ENCODE measurements around the gene THOC2. TPM values are rescaled to one million over a fixed set of nuclear protein-coding genes. Genes with fewer than 3 reads are reported as not detected.
"Not testable (repeated sequence)": the region's sequence is repeated elsewhere in the genome, so short reads cannot be mapped to it uniquely, and the experiment has no call there.

Gene THOC2
- total and polyA plus RNA-seq, 4 donors, result 67.2 to 97.7 (median 78.2) TPM

DNA sequence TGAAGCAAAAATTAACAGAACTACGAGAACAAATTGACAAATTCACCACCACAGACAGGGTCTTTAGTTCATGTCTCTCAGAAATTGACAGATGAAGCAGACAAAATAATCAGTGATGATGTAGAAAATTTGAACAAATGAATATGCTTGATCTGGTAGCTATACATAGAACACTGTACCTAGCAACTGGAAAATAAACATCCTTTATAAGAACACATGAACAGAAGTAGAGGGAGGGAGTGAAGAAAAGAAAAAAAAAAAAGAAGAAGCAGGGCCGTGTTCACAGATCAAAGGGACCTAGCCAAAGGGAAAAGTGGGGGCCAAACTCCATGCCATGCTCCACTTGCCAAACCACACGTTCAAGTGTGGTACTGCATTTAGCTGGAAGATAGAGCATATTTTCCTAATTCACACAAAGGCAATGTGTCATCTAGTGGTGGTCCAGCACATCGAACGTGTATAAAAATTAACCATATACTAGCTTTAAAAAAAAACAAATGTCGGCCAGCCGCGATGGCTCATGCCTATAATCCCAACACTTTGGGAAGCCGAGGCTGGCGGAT is 5.6 kb upstream of the THOC2 start:
- Histone ChIP-seq H3K4me1 (ENCODE audit: control insufficient read depth, insufficient read depth, low read length) (no peaks in the 10 kb centered on the region), H3K4me3 (ENCODE audit: low read depth, low read length) (no peak overlapping the region), H3K27me3 (ENCODE audit: control insufficient read depth, insufficient read depth, low read length) (no peaks in the 10 kb centered on the region), H3K36me3 (ENCODE audit: control insufficient read depth, insufficient read depth, low read length) (no peaks in the 10 kb centered on the region), H3K27ac (ENCODE audit: low read depth, low read length) (no peak overlapping the region), H3K9me3 (ENCODE audit: control insufficient read depth, insufficient read depth, low read length) (no peaks in the 10 kb centered on the region)
- 94% methylated on average over 3 of the region's 10 CpGs for WGBS (ENCODE audit: insufficient coverage)
- no peak for DNase-seq (ENCODE audit: low read depth in 4 of 6, low spot score in 6 of 6)

DNA sequence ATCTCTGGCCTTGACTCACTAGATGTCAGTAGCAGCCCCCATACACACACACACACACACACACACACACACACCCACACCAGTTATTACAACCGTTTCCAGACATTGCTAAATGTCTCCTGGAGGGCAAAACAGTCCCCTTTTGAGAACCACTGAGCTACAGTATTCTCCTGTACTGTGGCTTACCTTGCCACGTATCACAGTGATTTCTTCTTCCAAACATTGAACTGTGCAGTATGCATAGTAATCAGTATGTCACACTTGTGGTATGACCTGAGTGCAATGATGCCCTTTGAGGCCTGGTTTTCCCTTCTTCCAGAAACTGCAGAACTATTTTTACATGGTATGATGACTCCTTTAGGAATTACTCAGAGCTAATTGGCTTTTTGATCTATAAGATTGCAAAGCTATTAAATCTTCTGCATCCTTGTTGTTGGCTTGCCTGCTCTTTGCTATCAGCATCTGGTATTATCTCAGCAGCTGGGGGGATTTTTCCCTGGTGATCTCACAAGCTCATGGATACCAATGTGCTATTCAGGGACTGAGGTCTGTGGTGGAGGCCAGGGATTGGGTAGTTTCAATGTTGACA is 3.6 kb upstream of the THOC2 start:
- WGBS (ENCODE audit: insufficient coverage), result 63% methylated on average over 1 of the region's 2 CpGs
- Histone ChIP-seq H3K27me3 (ENCODE audit: control insufficient read depth, insufficient read depth, low read length) (no peaks in the 10 kb centered on the region), H3K4me3 (ENCODE audit: low read depth, low read length) (no peak overlapping the region), H3K9me3 (ENCODE audit: control insufficient read depth, insufficient read depth, low read length) (no peaks in the 10 kb centered on the region), H3K27ac (ENCODE audit: low read depth, low read length) (no peak overlapping the region), H3K4me1 (ENCODE audit: control insufficient read depth, insufficient read depth, low read length) (no peaks in the 10 kb centered on the region), H3K36me3 (ENCODE audit: control insufficient read depth, insufficient read depth, low read length) (no peaks in the 10 kb centered on the region)
- DNase-seq (ENCODE audit: low read depth in 4 of 6, low spot score in 6 of 6), result peak in 1 of 6 donors; percentile 1

DNA sequence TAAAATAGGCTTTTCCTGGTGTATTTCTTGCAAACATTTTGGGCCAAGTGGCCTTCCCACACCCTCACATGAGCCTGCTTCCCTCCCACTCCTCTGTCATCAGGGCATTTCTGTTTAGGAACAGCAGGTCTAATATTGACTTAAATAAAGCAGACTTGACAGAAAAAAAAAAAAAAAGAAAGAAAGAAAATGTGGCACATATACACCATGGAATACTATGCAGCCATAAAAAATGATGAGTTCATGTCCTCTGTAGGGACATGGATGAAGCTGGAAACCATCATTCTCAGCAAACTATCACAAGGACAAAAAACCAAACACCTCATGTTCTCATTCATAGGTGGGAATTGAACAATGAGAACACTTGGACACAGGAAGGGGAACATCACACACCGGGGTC is 2.3 kb upstream of the THOC2 start:
- H3K4me3 ChIP-seq (ENCODE audit: low read depth, low read length); H3K27ac ChIP-seq (ENCODE audit: low read depth, low read length); H3K36me3 ChIP-seq (ENCODE audit: control insufficient read depth, insufficient read depth, low read length); DNase-seq (ENCODE audit: low read depth in 4 of 6, low spot score in 6 of 6); H3K27me3 ChIP-seq (ENCODE audit: control insufficient read depth, insufficient read depth, low read length); H3K4me1 ChIP-seq (ENCODE audit: control insufficient read depth, insufficient read depth, low read length); H3K9me3 ChIP-seq (ENCODE audit: control insufficient read depth, insufficient read depth, low read length): not testable (repeated sequence)
- no CpG with 5 or more reads among the region's 1 CpG for WGBS (ENCODE audit: insufficient coverage)

DNA sequence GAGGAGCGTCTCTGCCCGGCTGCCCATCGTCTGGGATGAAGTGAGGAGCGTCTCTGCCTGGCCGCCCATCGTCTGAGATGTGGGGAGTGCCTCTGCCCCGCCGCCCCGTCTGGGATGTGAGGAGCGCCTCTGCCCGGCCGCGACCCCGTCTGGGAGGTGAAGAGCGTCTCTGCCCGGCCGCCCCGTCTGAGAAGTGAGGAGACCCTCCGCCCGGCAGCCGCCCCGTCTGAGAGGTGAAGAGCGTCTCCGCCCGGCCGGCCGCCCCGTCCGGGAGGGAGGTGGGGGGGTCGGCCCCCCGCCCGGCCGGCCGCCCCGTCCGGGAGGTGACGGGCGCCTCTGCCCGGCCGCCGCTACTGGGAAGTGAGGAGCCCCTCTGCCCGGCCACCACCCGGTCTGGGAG is 1.2 kb upstream of the THOC2 start:
- not testable (repeated sequence) for H3K36me3 ChIP-seq (ENCODE audit: control insufficient read depth, insufficient read depth, low read length); H3K9me3 ChIP-seq (ENCODE audit: control insufficient read depth, insufficient read depth, low read length); H3K4me3 ChIP-seq (ENCODE audit: low read depth, low read length); DNase-seq (ENCODE audit: low read depth in 4 of 6, low spot score in 6 of 6); H3K4me1 ChIP-seq (ENCODE audit: control insufficient read depth, insufficient read depth, low read length); H3K27me3 ChIP-seq (ENCODE audit: control insufficient read depth, insufficient read depth, low read length); H3K27ac ChIP-seq (ENCODE audit: low read depth, low read length)
- WGBS (ENCODE audit: insufficient coverage), result 81% methylated on average over 22 of the region's 43 CpGs

DNA sequence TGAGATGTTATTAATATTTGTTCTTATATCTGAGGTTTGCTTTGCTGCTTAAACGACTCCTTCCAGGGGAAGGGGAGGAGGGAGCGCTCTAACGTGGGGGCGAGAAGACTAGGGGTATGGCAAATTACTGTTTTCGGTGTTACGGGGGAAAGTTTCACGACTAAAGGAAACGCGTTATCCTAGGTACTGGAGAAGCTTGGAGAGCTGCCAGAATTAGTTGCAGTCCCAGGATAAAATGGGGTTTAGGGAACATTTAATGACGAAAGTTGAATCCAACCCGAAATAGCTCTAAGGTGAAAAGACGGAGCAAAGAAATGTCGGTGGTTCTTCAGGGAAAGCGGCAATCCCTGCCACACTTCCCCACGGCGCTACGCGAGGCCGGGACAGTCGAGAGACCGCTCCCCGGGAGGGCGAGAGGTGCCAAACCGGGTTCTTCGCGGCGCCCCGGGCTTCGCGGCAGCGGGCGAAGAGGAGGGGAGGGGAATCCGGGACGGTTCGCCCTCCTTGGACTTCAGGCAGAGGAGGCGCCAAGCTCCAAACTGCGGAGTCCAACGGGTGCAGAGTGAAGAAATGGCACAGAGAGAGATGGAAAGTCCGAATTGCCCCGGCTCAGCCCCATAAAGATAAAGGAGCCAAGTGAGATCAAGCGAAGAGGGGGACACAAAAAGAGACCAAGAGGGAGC is 724 bp downstream of the THOC2 start:
- H3K4me3 ChIP-seq (ENCODE audit: low read depth, low read length), result peak overlapping the region; percentile 82
- H3K9me3 ChIP-seq (ENCODE audit: control insufficient read depth, insufficient read depth, low read length), result no peaks in the 10 kb centered on the region
- DNase-seq (ENCODE audit: low read depth in 4 of 6, low spot score in 6 of 6), result peak in 2 of 6 donors; percentile 18 to 26
- no peaks in the 10 kb centered on the region for H3K36me3 ChIP-seq (ENCODE audit: control insufficient read depth, insufficient read depth, low read length)
- no peaks in the 10 kb centered on the region for H3K4me1 ChIP-seq (ENCODE audit: control insufficient read depth, insufficient read depth, low read length)
- peak overlapping the region; percentile 85 for H3K27ac ChIP-seq (ENCODE audit: low read depth, low read length)
- 26% methylated on average over 41 of the region's 41 CpGs for WGBS (ENCODE audit: insufficient coverage)
- no peaks in the 10 kb centered on the region for H3K27me3 ChIP-seq (ENCODE audit: control insufficient read depth, insufficient read depth, low read length)

DNA sequence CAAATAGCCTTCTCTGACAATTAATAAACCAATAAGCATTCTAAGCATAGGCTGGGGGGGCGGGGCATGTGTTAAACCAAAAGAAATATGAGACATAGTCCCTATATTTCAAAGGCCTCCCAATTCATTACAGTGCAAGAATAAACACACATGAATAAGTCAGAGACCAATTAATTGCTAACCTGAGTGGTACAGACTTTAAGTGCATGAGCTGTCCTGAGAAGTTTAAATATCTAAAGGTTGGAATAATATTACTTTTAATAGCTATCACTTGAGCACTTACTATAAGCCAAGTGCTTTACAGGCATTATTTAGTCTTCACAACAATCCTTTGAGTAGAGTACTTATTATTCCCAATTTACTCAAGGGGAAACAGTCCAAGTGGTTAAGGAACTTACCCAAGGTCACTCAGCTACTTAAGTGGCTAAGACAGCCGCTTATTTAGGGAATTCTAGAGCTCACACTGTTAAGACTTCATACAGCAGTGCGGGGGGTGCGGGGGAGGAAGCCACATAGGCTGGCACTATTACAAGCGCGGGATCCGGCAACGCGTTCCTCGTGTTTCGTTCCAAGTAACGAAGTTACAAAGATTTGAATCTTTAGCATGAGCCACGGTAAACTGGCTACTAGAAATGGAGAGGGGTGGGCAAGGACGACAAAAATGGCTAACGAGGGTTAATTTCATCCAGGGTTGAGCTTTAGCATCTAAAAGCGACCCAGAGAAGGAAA is 1.4 kb downstream of the THOC2 start:
- no peaks in the 10 kb centered on the region for H3K9me3 ChIP-seq (ENCODE audit: control insufficient read depth, insufficient read depth, low read length)
- H3K4me3 ChIP-seq (ENCODE audit: low read depth, low read length), result peak overlapping the region; percentile 82
- no peaks in the 10 kb centered on the region for H3K4me1 ChIP-seq (ENCODE audit: control insufficient read depth, insufficient read depth, low read length)
- WGBS (ENCODE audit: insufficient coverage), result 17% methylated on average over 15 of the region's 16 CpGs
- no peaks in the 10 kb centered on the region for H3K27me3 ChIP-seq (ENCODE audit: control insufficient read depth, insufficient read depth, low read length)
- H3K27ac ChIP-seq (ENCODE audit: low read depth, low read length), result no peak overlapping the region
- peak in 2 of 6 donors; percentile 1 to 8 for DNase-seq (ENCODE audit: low read depth in 4 of 6, low spot score in 6 of 6)
- no peaks in the 10 kb centered on the region for H3K36me3 ChIP-seq (ENCODE audit: control insufficient read depth, insufficient read depth, low read length)

DNA sequence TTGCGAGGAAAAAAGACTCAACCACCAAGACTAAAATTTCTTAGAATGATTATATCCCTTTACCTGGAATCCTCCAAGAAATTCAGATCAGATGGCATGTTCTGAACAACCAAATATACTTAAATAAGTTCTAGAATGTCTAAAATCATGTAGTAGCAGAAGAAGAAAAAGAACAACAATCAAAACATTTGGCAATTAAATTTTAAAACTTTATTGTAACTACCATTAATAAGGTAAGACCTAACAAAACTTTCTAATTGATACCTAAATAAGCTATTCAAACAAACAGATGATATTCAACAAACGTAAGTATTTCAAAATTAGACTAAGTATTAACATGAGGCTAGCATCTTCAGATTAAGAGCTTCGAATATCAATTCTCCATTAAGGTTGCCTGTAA is 4.3 kb downstream of the THOC2 start:
- H3K27ac ChIP-seq (ENCODE audit: low read depth, low read length), result no peak overlapping the region
- H3K36me3 ChIP-seq (ENCODE audit: control insufficient read depth, insufficient read depth, low read length), result no peaks in the 10 kb centered on the region
- H3K9me3 ChIP-seq (ENCODE audit: control insufficient read depth, insufficient read depth, low read length), result no peaks in the 10 kb centered on the region
- H3K27me3 ChIP-seq (ENCODE audit: control insufficient read depth, insufficient read depth, low read length), result no peaks in the 10 kb centered on the region
- no peak overlapping the region for H3K4me3 ChIP-seq (ENCODE audit: low read depth, low read length)
- no peaks in the 10 kb centered on the region for H3K4me1 ChIP-seq (ENCODE audit: control insufficient read depth, insufficient read depth, low read length)
- no peak for DNase-seq (ENCODE audit: low read depth in 4 of 6, low spot score in 6 of 6)
- no CpG with 5 or more reads among the region's 3 CpGs for WGBS (ENCODE audit: insufficient coverage)

DNA sequence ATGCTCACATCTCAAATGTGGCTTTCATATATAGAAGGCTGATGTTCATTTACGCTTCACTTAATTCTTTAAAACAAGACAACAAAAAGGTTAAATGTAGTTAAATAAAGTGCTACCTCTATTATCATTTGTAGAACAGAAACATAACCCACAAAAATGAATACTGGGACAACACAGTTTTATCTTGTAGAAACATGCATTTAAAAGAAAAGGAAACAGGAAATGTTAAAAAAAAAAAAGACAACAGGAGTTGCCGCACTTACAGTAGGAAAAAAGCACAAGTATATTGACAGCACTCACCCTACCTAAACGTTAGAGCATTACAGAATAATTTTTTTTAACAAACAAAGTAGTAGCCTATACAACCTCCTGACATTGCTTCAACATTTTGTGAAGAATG is 4.8 kb downstream of the THOC2 start:
- Histone ChIP-seq H3K27ac (ENCODE audit: low read depth, low read length) (no peak overlapping the region), H3K9me3 (ENCODE audit: control insufficient read depth, insufficient read depth, low read length) (no peaks in the 10 kb centered on the region), H3K36me3 (ENCODE audit: control insufficient read depth, insufficient read depth, low read length) (no peaks in the 10 kb centered on the region), H3K4me1 (ENCODE audit: control insufficient read depth, insufficient read depth, low read length) (no peaks in the 10 kb centered on the region), H3K27me3 (ENCODE audit: control insufficient read depth, insufficient read depth, low read length) (no peaks in the 10 kb centered on the region), H3K4me3 (ENCODE audit: low read depth, low read length) (no peak overlapping the region)
- no peak for DNase-seq (ENCODE audit: low read depth in 4 of 6, low spot score in 6 of 6)
- WGBS (ENCODE audit: insufficient coverage), result no CpG with 5 or more reads among the region's 3 CpGs

DNA sequence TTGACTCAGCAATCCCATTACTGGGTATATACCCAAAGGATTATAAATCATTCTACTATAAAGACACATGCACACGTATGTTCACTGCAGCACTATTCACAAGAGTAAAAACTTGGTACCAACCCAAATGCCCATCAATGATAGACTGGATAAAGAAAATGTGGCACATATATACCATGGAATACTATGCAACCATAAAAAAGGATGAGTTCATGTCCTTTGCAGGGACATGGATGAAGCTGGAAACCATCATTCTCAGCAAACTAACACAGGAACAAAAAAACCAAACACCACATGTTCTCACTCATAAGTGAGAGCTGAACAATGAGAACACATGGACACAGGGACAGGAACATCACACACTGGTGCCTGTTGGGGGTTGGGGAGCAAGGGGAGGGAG is 10.7 kb downstream of the THOC2 start:
- WGBS (ENCODE audit: insufficient coverage), result no CpG with 5 or more reads among the region's 1 CpG
- not testable (repeated sequence) for H3K4me3 ChIP-seq (ENCODE audit: low read depth, low read length); DNase-seq (ENCODE audit: low read depth in 4 of 6, low spot score in 6 of 6)

More for the DNA sequence above, 10.7 kb downstream of the THOC2 start:
- not testable (repeated sequence) for H3K27me3 ChIP-seq (ENCODE audit: control insufficient read depth, insufficient read depth, low read length); H3K9me3 ChIP-seq (ENCODE audit: control insufficient read depth, insufficient read depth, low read length); H3K4me1 ChIP-seq (ENCODE audit: control insufficient read depth, insufficient read depth, low read length); H3K36me3 ChIP-seq (ENCODE audit: control insufficient read depth, insufficient read depth, low read length); H3K27ac ChIP-seq (ENCODE audit: low read depth, low read length)
